SIG-M5 (cell line): ENCODE data around the gene THAP2.
A peak's percentile ranks its signal among the peaks of the same experiment; 100 is the strongest.

Experiments used
- DNase-seq: peaks from one replicate; lab custom pipeline; 2025; lab: John Stamatoyannopoulos, UW

Gene THAP2

DNA sequence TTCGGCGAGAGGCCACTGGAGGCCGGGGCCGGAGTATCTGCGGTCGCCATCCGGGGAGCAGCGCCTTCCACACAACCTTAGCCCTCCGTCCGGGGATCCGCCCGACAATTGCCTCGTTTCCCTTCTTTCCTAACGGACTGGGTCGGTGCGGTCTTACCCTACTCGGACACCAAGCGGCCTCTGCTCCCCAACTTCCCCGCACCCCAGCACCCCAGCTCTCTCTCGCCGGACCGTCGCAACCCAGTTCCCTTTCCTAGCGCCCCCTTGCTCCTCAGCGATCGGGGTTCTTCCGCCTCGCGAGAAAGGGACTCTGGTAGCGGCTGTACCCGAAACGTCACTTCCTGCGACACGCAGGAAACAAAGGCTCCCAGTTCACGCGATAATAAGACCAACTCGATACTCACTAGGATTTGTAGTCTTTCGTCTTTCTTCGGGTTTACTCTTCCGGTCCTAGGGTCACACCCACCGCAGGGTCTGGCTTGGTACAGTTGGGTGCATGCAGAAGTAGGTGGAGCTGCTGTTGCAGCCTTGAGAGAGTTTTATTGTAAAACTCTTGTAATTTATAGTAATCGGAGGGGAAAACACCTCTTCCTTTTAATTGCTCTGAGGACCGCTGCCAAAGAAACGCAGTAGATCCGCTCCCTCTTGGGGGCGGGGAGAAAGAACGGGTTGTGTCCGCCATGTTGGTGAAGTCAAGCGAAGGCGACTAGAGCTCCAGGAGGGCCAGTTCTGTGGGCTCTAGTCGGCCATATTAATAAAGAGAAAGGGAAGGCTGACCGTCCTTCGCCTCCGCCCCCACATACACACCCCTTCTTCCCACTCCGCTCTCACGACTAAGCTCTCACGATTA lies at the start of gene THAP2, which contains the start of gene ZFC3H1:
TSS of gene THAP2 (plus strand) at position 741 of the 850 bp plus-strand sequence. CDS start 209 bp downstream, outside the sequence.
TSS of gene ZFC3H1 (minus strand) at position 288 of the 850 bp plus-strand sequence. CDS start at position 50, 238 bp downstream.
- peak; percentile 100 for DNase-seq

DNA sequence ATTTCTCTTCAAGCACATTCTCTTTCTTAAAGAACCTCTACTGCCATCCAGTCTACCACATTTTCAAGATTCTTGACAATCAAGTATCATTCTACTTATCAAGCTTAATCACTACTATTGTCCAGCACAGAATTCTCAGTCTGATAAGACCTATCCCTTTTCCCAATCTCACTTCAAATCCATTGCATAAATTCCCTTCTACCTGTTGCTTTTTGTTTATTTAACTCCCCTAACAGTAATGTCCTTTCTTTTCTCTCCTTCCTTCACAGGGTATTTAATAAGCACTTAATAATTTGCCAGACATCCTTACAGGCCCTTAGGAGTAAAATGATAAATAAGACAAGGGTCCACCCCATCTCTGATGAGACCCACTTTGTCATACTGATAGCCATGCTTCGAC lies 42.2 kb upstream of the THAP2 start:
- DNase-seq = no peak

DNA sequence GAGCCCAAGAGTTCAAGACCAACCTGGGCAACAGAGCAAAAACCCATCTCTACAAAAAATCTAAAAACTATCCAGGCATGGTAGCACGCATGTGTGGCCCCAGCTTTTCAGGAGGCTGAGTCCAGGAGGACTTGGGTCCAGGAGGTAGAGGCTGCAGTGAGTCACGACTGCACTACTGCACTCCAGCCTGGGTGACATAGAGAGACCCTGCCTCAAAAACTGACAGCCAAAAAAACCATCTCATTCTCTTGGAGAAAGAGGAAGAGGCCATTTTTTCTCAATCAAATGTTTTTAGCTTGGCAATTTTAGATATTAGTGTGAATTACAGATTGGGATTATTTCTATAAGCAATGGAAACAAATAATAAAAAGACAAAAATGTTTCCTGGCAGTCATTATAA lies 38.6 kb upstream of the THAP2 start:
- no peak for DNase-seq

DNA sequence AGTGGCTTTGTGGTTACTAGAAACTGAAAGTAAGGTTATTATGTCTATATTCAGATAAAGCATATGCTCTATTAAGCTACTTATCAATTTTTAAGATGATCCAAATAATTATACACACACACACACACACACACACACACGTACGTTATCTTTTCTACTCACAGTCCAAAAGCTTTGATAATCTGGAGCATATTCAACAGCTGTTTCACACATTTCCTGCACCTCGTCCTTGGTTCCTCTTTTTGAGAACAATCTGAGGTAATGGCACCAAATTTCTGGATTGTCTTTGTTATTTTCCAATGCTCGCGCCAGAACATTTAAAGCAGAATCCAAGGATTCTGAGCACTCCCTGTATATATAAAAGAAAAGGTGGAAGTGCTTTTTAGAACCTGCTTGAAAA lies 38.0 kb upstream of the THAP2 start:
- no peak for DNase-seq

DNA sequence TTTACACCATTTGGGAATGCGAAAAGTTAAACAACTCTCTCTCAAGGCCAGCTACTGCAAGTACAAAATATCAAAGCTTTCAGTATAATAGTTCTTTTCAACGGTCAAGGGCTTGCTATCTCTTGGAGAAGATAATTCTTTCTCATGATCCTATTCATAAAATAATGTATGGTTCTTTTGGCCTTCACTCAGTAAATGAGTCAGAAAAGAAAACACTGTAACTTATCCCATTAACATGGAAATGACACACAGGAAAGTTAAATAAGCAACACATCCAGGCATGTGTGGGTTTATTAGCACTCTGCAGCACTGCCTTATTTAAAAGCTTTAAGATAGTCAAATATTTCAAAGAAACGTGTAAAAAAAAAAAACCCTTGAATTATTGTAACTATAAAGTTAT lies 37.3 kb upstream of the THAP2 start:
- no peak for DNase-seq

DNA sequence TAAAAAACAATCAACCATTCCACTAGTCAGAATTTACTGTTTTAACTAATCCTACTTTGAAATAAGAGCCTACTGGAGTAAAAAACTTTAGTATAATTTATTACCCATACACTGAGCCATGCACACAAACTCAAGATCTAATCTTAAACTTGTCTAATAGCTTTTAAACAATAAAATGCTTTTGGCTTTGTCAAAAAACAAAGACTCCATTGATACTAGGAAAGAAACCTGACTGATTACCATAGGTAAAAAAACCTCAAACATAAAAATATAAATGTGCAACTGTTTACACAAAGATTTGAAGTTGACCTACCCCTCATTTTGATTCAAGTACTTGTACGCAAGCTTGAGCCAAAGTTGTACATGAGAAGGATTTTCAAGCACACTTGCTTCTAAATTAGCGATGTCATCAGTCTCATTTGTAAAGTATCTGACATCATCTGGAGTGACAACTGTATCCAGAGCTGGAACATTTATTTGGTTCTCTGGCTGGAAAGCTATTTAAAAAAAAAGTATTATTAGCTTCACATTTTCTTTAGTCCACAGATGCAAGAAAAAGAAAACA lies 36.6 kb upstream of the THAP2 start:
- no peak for DNase-seq

DNA sequence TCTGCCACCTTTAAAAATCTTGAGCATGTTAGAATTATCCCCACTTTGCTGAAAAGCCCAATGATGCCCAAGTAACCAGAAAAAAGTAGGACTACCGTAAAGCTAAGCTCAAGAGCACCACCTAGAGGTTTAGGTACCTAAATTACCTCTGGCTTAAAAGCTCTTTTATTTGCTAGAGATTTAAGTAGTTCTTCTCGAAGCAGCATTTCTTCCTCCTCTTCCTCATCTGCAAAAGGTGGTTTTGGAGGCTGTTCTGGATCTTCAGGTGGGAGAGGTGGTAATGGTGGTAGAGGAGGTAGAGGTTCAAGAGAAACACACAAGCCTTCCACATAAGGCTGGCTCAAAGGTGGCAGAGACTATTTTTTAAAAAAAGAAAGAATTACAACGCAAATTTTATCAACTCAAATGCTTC lies 27.4 kb upstream of the THAP2 start:
- DNase-seq = peak; percentile 31

DNA sequence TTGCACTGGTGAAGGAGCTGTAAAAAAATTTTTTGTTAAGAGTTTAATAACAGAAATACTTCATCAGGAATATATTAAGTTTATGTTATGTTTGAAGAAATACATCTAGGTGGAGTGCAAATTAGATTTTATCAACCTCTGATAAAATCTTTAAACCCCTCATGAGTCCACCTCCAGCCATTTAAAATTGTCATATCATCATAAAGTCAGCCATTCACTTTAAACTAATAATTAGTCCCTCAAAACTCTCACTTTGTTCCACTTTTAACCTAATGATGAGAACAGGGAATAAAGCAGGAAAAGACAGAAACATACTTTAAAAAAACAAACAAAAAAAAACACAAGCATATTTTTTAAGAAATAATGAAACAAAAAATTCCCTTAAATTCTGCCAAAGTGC lies 25.6 kb upstream of the THAP2 start:
- DNase-seq = no peak

DNA sequence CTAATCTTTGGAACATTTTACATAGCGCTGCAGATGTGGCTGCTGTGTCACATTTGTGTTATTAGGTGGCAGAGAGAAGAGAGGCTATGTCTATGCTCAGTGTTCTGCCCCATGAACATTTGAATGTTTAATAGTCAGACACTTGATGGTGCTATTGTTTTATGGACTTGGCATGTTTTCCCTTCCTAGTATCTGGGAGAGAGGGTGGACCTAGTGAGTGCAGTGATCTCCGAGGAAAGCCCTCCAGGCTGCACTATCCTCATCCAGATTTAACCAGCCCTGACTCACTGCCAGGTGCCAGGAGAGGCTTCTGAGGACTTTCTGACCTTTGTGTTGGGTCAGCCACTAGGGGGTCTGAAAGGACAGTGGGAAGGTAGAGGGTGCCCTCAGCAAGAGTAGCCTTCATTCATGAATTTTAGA lies 24.8 kb upstream of the THAP2 start:
- DNase-seq = no peak

DNA sequence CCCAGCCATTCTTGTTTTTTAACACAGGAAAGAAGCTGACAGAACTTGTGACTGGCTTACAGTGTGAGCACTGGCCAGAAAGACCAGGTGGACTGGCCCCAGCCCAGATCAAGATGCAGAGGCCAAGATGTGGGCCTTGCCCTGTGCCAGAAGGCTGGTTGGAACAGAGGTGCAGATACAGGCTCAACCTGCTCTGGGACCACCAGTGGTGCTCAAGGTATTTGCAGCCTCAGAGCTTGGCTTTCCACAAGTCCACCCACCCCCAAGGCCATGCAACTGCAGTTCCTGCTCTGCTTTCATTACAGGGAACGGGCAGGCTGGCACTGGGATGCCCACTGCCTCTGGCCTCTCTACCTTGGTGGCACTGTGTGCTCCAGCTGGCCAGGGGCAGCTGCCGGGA lies 23.8 kb upstream of the THAP2 start:
- DNase-seq = no peak

DNA sequence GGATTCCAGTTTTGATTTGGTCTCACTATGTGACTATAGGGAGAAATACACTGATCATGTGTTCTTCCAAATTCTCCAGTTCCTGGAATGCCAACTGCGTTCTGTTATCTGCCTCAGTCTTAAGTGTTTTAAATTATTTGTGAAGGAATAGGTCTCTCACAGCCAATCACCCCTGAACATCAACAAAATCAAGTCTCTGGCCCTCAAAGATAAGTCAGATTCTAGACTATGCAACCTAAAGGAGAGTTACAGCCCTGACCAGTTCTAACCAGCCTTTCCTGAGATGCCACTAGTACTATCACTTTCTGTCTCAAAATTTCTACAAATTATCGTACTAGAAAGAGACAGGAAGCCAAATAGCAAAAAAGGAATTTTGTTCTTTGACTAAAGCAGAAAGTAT lies 22.7 kb upstream of the THAP2 start:
- no peak for DNase-seq

DNA sequence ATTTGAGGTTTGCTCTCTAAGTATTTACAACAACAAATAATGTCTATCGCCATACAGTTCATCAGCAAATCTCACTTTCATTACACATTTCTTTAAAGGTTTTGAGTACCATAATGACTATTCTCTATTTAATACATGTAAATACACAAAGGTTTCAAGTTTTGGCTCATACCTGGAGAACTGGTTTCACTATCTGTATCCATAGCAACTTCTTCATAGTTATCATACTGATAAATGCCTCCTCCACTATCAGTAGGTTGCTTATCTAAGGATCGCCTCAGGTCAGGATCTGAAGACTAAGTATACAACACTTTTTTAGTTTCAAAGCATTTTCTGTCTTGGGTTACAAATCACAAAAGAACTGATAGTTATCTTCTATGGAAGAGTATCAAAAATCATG lies 21.8 kb upstream of the THAP2 start:
- no peak for DNase-seq

DNA sequence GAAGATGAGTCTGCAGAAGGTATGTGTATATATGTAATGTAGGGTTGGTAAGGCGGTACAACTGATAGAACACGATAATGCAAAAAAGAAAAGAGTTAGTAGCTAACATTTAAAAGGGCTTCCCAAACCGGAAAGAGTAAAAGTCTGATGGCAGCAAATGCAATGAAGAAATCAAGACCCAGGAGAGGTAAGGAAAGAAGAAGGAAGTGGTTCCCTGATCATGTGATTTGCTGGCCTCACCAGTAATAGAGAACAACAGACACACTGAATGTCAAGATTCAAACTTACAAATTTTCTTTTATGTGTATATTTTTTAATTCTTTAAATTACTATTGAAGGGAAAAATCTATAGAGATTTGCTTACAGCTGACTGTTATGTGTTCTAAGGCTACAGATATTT lies 18.8 kb upstream of the THAP2 start:
- DNase-seq = no peak

DNA sequence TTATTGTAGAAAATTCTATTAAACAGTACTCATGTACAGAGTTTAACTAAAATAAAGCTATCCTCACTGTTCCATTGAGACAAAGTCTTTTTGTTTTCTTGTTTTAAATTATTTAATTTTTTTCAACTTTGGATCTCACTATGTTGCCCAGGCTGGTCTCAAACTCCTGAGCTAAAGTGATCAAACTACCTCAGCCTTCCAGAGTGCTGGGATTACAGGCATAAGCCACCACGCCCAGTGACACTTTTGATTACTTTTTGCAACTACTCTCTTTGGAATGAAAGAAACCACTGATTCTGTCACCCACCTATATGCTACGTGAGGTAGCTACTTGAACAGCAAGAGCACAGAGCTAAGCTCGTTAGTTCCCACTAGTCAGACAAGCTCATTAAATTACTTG lies 17.6 kb upstream of the THAP2 start:
- no peak for DNase-seq

DNA sequence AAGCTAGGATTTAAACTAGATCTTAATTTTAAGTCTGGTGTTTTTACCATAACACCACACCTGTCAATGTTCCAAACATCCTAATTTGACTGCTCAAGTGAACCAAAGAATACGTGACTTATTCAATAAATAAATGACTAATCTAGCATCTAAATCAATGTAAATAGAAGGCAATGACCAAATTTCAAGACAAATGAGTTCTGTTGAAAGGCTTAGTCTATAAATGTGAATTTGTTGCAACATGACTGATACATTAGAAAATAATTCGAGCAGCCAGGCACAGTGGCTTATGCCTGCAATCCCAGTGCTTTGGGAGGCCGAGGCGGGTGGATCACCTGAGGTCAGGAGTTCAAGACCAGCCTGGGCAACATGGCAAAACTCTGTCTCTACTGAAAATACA lies 15.6 kb upstream of the THAP2 start:
- no peak for DNase-seq

DNA sequence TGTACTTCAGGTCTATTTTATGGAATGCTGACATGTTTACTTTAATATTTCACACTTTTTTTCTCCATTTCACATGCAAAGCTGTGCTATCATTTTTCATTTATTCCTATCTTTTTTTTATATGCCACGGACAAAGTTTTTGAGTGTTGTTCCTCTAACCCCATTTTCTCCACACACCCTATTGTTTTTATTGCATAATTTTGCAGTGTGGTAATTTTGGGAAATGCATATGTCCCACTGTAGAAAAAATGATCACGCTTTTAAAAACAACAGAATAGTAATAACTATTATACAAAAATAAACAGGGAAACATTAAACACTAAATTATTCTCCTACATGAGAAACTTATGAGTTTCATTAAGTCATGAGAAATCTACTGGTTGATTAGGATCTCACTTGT lies 14.7 kb upstream of the THAP2 start:
- no peak for DNase-seq

DNA sequence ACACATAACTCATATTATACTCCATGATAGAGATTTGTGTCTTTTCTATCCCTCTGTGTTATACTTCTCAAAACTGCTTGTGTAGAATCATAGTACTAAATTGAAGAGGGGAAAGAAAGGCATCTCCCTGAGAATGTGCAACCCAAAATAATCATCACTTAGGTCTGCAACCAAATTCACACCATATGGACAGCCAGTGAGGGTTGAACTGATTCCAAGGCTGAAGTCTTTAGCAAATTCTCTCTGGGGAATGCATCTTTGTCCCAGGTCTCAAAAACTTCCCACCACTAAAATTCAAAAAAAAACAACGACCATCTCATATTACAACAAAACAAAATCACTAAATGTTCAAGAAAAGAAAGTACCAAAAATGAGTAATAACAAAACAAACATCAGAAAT lies 11.4 kb upstream of the THAP2 start:
- no peak for DNase-seq

DNA sequence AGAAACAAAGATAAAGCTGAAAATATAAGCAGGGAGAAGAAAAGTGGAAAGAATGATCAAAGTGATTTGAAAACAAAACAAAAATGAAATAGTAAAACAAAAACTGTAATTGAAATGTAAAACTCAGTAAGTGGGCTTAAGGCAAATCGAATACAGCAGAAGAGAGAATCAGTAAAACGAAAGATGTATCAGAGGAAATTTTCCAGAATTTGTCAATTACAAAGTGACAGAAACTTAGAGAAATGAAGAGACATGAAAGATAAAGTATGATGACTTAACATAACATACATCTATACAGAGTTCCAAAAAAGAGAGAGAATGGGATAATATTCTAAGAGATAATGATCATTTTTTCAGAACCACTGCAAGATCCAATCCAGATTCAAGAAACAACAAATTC lies 11.0 kb upstream of the THAP2 start:
- DNase-seq = no peak

DNA sequence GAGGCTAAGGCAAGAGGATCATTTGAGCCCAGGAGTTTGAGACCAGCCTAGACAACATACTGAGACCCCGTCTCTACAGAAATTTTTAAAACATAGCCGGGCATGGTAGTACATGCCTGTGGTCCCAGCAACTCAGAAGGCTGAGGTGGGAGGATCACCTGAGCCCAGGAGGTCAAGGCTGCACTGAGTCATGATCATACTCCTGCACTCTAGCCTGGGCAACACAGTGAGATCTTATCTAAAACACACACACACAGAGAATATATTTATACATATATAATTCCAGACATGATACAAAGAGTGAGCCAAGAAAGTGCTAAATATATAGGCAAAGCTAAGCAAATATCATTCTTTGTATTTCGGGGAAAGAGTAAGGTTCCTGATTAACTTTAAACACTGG lies 9.9 kb upstream of the THAP2 start:
- DNase-seq = no peak

DNA sequence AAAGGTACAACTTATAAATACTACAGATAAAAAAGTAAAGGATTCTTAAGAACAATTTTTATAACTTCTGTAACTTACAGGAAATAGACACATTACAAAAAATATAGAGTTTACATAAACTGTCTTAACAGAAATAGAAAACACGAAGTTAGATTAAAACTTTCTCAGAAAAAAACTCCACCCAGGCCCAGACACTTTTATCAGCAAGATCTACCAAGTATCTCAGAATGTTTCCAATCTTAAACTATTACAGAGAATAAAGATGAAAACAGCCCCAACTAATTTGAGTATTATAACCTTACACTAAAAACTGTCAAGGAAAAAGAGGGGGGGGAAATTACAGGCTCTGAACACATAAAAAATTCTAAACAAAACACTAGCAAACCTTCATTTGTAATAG lies 8.6 kb upstream of the THAP2 start:
- no peak for DNase-seq

DNA sequence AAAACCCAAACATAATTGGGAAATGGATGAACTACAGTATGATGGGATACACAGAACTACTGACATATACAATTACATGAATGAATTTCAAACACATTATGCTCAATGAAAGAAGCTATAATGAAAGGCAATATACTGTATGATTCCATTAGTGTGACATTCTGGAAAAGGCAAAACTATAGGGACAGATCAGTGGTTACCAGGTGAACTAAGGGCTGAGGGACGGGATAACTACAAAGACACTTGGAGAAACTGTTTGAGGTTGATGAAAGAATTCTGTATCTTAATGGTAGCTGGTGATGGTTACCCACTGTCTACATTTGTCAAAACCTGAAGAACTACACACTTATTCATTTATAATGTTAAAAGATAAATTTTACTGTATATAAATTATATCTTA lies 8.2 kb upstream of the THAP2 start:
- no peak for DNase-seq

DNA sequence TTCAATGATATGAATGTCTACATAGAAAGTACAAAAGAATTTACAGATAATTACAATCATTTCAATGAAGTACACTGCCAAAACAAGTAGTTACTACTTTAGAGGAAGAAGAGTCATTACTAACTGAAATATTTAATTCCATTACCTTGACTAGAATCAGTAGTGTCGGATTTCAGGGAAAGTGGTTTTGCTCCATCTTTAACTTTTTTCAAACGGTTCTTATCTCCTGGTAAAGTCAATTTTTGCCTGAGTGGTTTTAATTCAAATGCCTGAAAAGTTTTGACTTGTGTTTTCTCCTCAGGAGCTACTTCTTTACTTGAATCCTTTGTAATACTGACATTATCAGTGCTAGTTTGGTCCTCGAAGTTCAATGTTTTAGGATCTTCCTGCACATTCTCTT lies 7.4 kb upstream of the THAP2 start:
- DNase-seq = no peak

DNA sequence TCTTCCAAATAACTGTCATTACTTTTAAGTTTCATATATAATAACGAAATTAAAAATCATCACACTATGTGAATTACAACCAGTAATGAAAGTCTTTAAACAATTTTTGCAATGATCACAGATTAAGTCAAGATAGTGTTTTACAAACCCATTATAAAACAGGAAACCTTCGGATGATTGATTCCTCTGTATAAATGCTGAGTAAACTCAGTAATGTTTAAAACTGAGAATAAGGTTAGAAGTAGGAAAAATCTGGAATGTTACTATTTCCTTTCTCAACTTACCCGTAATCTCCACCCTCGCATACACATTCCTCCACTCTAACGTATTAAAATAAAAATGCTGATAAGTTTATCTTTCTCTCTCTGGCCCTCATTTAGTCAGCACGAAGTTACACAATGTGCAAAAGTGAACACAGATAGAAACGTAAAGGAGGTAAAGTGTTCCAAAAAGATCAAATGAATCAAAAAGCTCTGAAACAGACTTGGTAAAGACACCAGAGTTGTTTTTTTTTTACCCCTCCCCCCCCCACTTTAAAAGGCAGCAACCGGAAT lies 2.0 kb upstream of the THAP2 start:
- no peak for DNase-seq
